GM12874 (cell line): ENCODE data around the gene HEG1.

Experiments
- CTCF ChIP-seq: IDR thresholded peaks from 2 replicates; pipeline ENCODE4 v1.5.1; 2011; ENCODE audit warnings: low read depth, mild to moderate bottlenecking, control low read depth, low read length, moderate library complexity; ENCODE audit not compliant: insufficient read depth

HEG1 gene

GRCh38 chr3:125058529-125058928, 2.7 kb upstream of the HEG1 start:
- TF ChIP-seq CTCF: no peak

GRCh38 chr3:125057186-125057850, 1.5 kb upstream of the HEG1 start:
- TF ChIP-seq CTCF: no peak

- no peak for TF ChIP-seq CTCF
Observed at GRCh38 chr3:125055331-125055912, 375 bp downstream of the HEG1 start.

- TF ChIP-seq CTCF: no peak
Observed at GRCh38 chr3:125054449-125055329, 1.1 kb downstream of the HEG1 start.

- TF ChIP-seq CTCF: no peak
Observed at GRCh38 chr3:125054062-125054448, 1.7 kb downstream of the HEG1 start.

- TF ChIP-seq CTCF: no peak
Observed at GRCh38 chr3:125053304-125053699, 2.5 kb downstream of the HEG1 start.

GRCh38 chr3:125052624-125053303, 3.0 kb downstream of the HEG1 start:
- TF ChIP-seq CTCF: no peak
